GM21515 (cell line): ENCODE data around the gene LDLRAD4.

Source experiments
- ATAC-seq: cut with Tn5 transposase; IDR thresholded peaks from one replicate; pipeline ENCODE4 v1.9.1; 2021; ENCODE audit not compliant: unreplicated experiment

Gene LDLRAD4

DNA sequence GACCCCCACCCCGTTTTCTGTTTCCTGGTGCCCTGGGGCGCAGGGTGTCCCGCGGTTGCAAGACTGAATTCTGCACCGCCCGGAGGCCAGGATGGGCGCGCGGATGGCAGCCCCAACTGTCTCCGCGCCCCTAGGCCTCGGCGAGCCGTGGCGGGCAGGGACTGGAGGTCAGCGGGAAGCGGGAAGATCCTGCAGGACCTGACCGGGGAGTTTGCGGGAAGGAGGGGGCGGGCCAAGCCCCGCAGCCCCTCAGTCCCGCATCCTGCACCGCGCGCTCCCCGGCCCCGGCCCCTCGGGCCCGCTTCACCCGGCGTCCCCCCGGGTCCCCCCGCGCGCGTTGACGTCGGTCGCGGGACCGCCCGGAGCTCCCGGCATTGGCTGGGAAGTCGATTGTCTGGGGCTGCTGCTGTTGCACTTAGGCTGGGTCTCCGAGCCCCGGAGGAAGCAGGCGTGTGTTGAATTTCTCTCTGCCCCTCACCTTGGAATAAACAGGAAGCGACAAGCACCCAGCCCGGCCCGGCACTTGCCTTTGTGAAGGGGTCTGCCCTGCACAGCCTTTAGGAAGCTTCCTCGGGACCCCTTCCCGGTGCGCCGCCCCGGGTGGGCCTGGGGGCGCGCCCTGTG, at the start of gene LDLRAD4:
Gene LDLRAD4, plus strand, starts transcription at position 393 of the 624 bp plus-strand sequence.
- no peak for ATAC-seq

DNA sequence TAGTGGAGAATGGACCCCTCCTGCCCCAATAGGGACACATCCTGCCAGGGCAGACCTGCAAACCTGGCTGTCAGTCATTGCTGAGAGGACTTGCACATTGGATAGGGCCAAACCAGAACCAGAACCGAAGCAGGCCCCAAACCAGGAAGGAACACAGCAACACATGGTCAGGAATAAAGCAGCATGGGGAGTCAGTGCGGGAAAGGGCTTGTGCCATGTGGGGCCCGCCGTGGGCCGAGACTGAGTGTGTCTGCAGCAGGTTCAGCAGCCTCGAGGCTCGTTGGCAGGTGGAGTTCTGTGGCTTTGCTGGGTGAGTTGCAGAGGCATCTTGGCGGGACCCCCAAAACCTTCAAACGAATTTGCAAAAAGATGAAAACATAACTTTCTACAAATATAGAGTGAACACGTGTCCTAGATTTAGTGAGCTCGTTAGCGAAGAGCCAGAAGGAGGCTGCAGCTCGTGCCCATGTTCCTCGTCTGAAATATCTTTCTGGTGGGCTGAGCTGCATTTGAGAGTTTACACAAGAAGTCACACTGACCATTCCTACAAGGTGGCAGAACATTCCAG, 44.9 kb upstream of the LDLRAD4 start:
- ATAC-seq: no peak

DNA sequence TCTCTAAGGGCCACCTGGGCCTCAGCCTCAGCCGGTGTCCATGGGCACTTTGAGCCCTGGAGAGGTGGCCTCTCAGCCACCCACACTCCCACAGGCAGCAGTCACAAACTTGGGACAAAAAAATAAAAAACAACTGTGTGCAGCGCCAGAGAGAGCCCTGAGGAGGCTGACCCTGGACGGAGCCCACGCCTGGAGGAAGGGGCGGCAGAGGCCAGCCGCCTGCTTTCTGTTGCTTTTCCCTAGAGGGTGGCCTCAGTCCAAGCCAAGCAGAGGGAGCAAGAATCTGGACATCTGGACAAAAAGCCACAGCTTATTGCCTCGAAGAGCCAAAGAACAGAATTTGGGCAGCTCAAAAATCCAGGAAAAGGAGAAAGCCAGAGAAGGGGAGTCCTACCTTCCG, 43.3 kb upstream of the LDLRAD4 start:
- no peak for ATAC-seq

DNA sequence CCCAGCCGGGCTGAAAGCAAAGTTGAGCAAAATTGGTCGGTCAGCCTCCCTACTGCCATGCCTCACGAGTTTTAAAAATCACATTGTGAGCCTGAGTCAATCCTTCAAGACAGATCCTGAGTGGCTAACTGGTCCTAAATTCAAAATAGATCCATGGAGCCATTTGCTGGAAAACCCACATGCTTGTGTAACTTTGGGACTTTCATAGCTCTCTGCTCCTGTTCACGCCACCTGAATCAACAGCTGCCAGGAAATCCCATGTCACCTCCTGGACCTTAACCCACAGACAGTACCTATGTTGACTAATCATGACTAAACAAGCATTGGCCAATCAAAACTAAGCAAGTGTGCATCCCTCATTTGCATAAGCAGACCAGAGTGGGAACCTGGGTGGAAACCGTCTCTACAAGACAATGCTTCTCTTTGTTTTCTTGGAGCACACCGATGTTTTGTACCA, 42.8 kb upstream of the LDLRAD4 start:
- no peak for ATAC-seq

DNA sequence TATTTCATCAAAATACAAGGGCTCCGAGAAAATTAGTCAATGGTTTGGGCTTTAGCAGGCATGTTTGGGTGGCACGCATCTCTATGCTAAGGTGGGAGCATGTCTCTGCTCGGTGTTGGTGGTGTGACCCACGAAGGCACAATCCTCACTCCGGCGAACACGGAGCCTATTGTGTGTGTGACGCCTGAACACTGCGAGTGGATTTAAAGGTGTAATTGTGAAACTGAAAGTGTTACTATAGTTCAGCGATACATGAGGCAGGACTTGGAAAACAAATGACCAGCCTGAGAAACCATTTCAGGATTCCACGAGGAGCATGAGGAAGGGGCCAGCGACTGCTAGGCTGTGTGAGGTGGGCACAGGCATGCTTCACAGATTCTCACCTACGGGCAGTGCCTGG, 41.7 kb upstream of the LDLRAD4 start:
- no peak for ATAC-seq

DNA sequence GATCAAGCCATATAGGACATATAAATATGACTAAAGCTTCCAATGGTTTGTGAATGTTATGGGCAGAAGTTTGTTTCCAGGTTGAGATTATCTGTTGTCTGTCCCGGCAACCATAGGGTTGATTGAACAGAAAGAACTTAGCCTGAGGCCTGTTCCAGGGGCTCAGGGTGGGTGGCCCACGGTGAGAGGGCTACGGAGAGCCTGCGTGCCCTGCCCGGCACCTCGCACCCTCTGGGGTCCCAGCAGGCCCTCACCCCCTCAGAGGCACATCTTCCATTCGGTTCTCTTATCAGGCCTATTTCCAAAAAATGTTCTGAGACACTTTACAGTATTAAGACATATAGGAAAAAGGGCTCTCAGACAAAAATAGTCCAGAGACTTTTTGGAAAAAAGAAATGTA, 40.4 kb upstream of the LDLRAD4 start:
- ATAC-seq: no peak

DNA sequence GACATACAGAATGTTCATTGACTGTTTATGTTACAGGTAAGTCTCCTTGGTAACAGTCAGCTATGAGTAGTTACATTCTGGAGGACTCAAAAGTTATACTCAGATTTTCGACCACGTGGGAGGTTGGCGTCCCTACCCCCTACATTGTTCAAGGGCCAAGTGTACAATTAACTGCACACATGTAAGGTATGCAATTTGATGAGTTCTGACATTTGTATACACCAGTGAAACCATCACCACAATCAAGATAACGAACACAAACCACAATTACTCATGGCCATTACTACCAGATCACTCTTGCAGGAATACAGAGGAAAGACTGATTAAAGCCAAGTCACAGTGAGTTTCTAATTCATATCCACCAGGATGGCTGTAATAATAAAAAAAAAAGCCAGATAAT, 39.6 kb upstream of the LDLRAD4 start:
- no peak for ATAC-seq

DNA sequence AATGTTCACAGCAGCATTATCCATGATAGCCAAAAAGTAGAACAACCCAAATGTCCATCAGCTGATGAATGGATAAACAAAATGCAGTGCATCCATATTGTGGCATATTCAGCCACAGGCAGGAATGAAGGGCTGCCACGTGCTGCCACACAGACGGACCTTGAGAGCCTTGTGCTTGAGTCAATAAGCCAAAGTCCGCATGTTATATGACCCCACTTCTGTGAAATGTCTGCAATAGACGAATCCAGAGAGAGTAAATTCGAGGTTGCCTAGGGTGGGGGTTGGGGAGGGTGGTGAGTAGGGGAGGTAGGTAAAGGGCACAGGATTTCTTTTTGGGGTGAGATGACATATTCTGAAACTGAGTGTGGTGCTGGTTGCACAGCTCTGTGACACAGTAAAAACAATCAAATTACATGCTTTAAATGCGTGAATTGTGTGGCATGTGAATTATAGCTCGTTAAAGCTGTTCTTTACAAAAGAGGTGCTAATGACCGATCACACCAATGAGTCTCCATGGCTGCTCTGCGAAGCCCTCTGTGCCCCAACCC, 38.9 kb upstream of the LDLRAD4 start:
- no peak for ATAC-seq

DNA sequence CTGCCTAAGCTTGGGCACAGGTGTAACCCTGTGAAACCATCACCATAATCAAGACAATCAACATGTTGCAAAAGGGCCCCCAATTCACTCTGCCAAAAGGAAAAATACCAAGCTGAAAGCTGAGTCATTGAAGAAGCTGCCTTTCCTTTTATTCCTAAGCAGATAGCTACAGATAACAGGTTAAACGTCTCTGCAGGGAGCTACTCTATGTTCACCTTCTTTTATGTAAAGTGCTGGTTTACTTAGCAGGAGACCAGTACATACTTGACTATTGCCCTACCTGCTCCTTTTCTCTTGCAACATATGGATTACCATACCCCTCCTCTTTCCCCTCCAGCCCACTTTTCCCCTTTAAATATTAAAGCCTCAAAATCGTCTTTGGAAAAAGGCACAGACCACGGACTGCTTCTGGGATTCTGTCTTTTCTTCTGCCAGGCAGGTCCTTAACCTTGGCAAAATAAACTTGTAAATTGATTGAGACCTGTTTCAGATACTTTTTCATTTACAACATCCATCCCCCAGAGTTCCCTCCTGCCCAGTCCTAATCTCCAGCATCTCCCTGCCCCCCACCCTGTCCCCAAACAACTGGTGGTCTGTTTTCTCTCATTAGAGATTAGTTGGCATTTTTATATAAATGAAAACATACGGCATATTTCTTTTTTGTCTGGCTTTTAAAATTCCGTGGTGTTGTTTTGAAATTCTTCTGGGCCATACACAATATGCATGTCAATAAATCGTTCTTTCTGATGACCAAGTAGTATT, 37.8 kb upstream of the LDLRAD4 start:
- ATAC-seq: no peak

DNA sequence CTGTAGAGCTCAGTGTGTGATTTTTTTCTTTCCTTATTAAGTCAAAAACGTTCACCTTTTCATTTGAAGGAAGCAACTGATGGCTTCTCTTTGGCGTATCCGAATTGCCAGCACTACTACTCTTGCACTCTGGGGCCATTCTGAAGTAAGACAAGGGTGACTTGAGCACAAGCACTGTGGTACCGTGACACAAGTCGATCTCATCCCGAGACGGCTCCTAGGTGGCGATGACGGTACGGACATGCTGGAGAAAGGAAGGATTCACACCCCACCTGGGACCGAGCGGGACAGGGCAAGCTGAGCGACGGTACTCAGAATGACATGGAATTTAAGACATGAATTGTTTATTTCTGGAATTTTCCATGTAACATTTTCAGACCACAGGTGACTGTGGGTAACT, 36.8 kb upstream of the LDLRAD4 start:
- no peak for ATAC-seq

DNA sequence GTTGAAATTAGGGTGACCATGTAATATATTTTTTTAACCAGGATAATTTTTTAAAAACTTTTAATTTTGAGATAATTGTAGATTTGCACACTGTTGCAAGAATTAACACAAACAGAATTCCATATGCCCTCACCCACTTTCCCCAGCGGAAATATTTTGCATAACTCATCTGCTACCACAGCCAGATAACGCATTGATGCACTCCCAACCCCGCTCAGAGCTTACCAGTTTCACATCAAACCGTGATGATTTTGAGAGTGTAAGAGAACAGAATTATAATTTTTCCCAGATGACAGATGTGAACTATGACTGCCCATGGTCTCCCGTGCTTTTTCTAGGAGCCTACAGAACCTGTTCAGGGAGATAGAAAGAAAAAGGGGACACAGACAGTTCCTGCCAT, 35.2 kb upstream of the LDLRAD4 start:
- no peak for ATAC-seq

DNA sequence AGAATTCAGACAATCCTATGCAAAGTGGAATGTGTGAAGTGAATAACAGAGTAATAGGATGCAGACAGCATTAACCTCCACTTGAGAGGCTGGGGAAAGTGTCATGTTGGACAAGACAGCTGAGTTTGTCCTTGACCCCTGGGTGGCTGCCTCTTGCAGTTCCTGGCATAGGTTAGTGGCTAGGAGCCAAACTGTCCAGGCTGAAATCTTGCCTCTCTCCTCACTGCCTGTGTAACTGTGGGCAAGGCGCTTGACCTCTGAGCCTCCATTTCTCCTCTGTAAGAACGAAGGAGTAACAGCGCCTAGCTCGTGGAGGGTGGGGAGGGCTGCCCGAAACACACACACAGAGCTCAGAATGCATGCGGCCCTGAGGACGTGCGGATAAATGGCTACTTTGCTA, 34.8 kb upstream of the LDLRAD4 start:
- ATAC-seq: no peak

DNA sequence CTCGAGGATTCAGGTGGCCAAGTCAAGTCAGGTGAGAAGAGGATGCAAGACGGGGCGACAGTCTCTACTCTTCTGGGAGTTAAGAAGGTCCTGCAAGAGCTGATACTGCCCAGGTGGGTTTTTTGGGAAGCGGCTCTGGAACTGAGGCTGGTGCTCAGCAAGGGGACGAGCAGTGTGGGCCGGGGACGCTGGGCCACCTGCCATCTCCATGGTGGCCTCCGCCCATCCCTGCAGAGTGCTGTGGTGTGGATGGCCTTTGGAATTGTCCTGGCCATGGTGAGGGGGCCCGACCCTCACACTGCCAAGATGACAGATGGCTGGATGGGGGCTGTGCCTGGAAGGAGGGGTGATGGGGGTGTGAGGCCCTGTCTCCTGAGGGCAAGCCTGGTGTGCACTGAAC, 34.2 kb upstream of the LDLRAD4 start:
- no peak for ATAC-seq

DNA sequence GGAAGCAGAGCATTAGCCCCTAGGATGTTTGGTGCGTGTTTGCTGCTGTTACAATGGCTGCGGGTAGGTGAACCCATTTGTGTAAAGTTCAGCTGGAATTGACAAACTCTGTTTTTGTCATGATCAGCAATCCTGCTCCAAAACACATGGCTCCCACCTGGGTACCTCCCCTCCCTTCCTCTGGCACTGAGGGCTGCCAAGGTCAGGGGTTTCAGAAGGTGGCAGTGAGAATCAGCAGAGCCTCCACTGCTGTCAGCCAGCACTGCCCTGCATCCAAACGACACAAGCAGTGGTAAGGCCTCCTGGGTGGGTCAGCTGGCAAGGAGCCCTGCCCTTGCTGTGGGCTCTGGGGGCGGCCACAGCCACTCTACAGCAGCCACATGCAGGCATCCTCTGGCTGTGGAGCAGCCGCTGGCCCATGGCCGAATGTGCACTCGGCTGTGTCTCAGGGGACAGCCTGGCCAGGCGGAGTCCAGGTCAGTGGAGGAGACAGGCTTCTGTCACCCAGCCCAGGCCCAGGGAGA, 32.8 kb upstream of the LDLRAD4 start:
- ATAC-seq: no peak

DNA sequence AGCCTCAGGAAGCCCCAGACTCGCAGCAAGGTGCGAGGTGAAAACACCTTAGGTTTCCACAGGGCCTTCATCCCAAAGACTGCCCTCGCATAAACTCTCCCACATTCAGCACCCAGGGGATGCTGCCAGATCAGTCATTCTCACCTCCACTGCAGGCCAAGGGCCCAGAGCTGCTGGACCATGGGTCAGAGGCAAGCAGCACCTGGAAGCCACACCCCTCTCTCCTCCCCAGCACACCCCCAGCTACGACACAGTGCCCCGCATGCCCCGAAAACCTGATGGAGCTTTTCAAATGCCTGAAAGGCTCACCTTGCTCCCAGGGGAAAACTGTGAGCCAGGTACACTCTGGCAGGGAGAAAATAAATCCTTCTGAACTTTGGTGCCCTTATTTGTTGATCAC, 31.9 kb upstream of the LDLRAD4 start:
- ATAC-seq: no peak

DNA sequence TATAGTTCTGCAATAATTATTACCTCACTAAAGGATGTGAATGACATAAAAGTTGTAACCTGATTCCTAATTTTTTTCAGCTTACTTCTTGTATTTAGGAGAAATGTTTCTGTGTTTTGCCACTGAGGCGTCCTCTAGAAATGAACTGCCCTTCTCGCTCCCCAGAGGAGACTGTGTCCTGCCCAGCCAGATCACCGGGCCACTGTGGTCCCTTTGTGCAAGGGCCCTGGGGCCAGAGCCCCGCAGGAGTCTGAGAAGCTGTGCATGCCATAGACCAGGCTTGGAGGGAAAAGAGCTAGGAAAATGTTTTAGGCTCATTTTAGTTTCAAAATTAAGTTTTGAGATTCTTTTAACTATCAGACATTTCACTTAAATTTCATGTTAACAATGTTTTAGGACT, 31.1 kb upstream of the LDLRAD4 start:
- no peak for ATAC-seq

DNA sequence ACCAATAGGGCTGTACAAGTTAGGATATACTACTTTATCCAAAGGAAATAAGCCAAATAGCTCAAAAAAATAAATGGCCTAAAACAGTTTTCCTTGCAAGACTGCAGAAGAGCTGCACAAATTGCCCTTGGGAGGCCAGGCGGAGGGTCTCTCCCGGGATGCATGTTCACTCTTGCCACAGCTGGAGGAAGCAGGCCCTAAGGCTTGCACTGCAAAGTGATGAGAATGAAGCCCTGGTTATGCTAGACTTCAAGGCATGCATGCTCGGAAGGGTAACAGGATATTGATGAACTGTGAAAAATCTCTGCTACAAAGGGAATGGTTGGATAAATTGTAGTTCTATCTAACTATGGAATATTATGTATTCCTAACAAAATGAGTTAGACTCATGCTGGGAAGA, 27.5 kb upstream of the LDLRAD4 start:
- ATAC-seq: no peak

DNA sequence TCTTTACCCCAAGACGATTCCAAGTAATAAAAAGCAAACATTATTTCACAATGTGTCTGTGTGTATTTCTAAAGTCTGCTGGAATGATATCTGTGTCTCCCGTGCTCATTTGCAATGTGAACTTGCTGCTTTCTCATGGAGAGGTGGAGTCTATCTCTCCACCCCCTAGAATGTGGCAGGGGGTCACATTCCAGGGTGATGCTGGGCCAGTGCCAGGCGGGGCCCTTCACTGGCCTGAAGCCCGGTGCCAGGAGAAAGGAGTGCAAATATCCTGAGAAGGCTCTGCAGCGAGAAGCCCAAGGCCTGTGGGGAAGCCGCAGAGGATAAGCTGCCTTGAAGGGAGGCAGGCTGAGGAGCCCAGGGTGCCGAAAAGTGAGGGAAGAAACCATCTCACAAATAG, 26.8 kb upstream of the LDLRAD4 start:
- ATAC-seq: no peak

DNA sequence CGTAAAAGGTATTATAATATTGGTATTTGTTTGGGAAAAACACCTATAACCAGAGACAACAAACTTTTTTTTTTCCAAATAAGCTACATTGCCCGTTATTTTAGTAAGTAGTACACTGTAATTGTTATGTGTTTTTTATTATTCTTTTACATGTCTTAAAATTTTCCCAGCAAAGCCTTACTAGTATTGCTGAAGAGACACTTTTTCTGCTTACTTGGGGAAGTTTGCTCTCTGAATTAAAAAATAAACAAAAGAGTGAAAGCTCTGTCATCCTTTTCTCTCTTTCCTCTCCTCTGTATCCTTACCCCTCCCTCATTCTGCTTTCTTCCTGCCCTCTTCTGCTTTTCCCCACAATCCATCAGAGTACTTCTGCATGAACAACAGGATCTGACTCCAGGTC, 25.6 kb upstream of the LDLRAD4 start:
- ATAC-seq: no peak

DNA sequence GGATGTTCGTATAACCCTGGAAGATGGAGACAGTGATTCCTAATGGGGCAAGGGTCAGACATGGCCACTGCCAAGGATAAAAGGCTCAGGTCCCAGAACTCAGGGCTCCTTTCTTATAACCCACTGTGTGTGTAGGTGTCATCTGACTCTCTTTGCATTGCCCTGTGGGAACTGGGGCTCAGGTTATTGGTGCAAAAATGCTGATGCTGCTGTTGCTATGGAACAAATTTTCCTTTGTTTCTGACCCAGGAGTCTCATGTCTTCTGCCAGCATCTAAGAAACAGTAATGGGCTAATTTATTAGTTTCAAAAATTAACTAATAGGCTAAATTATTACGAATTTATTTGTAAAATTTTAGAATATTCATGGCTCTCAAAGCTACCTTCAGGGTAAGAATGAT, 24.3 kb upstream of the LDLRAD4 start:
- no peak for ATAC-seq

DNA sequence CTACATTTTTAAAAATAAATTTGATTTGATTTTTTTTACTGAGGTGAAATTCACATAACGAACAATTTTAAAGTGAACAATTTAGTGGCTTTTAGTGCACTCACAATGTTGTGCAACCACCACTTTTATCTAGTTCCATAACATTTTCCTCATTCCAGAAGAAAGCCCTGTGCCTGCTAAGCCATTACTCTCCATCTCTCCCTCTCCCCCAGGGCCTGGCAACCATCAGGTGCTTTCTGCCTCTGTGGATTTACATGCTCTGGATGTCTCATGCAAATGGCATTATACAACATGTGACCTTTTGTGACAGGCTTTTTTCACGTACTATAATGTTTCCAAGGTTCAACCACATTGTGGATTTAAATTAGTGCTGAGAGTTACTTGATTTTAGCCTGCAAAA, 19.9 kb upstream of the LDLRAD4 start:
- ATAC-seq: no peak

DNA sequence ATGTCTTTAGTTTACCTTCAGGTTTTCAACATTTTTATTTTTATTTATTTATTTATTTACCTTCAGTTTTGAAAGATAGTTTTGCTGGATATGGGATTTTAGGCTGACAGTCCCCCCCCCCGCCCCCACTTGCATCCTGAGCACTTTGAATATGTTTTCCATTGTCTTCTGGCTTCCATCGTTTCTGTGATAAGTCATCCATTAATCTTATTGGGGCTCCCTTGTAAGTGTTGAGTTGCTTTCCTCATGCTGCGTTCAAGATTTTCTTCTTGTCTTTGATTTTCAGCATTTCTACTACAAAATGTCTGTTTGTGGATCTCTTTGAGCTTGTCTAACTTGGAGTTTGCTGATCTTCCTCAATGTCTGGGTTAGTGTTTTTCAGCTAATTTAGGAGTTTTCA, 19.4 kb upstream of the LDLRAD4 start:
- no peak for ATAC-seq
